ENCODE data around the gene LRIG1.

Gene LRIG1

DNA sequence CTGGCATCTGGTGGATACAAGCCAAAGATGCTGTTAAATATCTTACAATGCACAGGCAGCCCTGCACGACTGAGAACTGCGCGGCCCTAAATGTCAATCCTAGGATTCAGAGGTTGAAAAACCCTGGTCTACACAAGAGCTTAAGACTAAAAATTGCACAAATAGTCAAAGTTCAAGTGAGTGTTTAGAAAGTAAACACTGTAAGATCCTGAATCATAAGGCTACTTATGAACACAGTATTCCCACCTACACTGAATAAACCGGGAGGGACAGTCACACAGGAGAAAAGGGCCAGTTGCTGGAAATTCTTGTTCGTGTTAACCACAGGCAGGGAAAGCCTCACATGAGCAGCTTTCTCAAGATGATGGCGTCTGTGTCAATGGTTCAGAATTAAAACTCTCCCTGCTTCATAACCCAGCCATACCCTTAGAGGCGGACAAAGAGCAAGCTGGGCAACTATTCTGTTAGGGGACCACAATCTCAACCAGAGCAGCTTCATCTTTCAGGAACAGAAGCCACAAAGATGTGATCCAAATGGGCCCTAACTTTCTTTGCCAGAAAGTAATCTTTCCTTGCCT lies 37.7 kb downstream of the LRIG1 start:
- Histone ChIP-seq H3K4me2 (ENCODE audit: low read length) (no peak overlapping the region), H3K27ac (ENCODE audit: low read length) (no peak overlapping the region), H3K27me3 (ENCODE audit: low read depth, low read length) (no peaks in the 10 kb centered on the region), H3K79me2 (ENCODE audit: low read length) (peaks cover 57% of the 10 kb centered on the region), H2AFZ (ENCODE audit: low read depth, low read length) (no peak overlapping the region), H3K9me3 (ENCODE audit: insufficient read depth, low read length) (no peaks in the 10 kb centered on the region), H3K36me3 (replicated peaks; ENCODE audit: low read depth, low read length) (peaks cover 16% of the 10 kb centered on the region), H4K20me1 (ENCODE audit: insufficient read depth, low read length) (no peaks in the 10 kb centered on the region), H3K4me3 (ENCODE audit: low read length) (no peak overlapping the region), H3K9ac (ENCODE audit: low read length) (no peak overlapping the region), H3K4me1 (ENCODE audit: low read length) (peaks cover 13% of the 10 kb centered on the region)
- TF ChIP-seq, protein P1, sequence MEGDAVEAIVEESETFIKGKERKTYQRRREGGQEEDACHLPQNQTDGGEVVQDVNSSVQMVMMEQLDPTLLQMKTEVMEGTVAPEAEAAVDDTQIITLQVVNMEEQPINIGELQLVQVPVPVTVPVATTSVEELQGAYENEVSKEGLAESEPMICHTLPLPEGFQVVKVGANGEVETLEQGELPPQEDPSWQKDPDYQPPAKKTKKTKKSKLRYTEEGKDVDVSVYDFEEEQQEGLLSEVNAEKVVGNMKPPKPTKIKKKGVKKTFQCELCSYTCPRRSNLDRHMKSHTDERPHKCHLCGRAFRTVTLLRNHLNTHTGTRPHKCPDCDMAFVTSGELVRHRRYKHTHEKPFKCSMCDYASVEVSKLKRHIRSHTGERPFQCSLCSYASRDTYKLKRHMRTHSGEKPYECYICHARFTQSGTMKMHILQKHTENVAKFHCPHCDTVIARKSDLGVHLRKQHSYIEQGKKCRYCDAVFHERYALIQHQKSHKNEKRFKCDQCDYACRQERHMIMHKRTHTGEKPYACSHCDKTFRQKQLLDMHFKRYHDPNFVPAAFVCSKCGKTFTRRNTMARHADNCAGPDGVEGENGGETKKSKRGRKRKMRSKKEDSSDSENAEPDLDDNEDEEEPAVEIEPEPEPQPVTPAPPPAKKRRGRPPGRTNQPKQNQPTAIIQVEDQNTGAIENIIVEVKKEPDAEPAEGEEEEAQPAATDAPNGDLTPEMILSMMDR (IDR thresholded peaks at IDR 0.05; ENCODE audit: low read depth, low read length), result no peak; the same call in 1 of the 2 replicates
- TF ChIP-seq EZH2phosphoT487 (IDR thresholded peaks at IDR 0.05; ENCODE audit: low read depth), result no peak

GRCh38 chr3:66457252-66457651 lies 43.6 kb downstream of the LRIG1 start:
- peaks cover 4% of the 10 kb centered on the region for H3K79me2 ChIP-seq (ENCODE audit: low read length)
- no peak overlapping the region for H3K9ac ChIP-seq (ENCODE audit: low read length)
- H3K9me3 ChIP-seq (ENCODE audit: insufficient read depth, low read length), result no peaks in the 10 kb centered on the region
- no peaks in the 10 kb centered on the region for H3K27me3 ChIP-seq (ENCODE audit: low read depth, low read length)
- no peak overlapping the region for H3K4me3 ChIP-seq (ENCODE audit: low read length)
- no peak overlapping the region for H2AFZ ChIP-seq (ENCODE audit: low read depth, low read length)
- H3K36me3 ChIP-seq (replicated peaks; ENCODE audit: low read depth, low read length), result peaks cover 38% of the 10 kb centered on the region
- H3K4me1 ChIP-seq (ENCODE audit: low read length), result no peaks in the 10 kb centered on the region
- H4K20me1 ChIP-seq (ENCODE audit: insufficient read depth, low read length), result no peaks in the 10 kb centered on the region
- H3K27ac ChIP-seq (ENCODE audit: low read length), result no peak overlapping the region
- TF ChIP-seq EZH2phosphoT487 (IDR thresholded peaks at IDR 0.05; ENCODE audit: low read depth), result no peak
- TF ChIP-seq, protein P1 (IDR thresholded peaks at IDR 0.05; ENCODE audit: low read depth, low read length), result no peak
- no peak overlapping the region for H3K4me2 ChIP-seq (ENCODE audit: low read length)

- Histone ChIP-seq H3K27ac (ENCODE audit: low read length) (no peak overlapping the region), H3K27me3 (ENCODE audit: low read depth, low read length) (no peaks in the 10 kb centered on the region), H3K4me2 (ENCODE audit: low read length) (no peak overlapping the region), H3K79me2 (ENCODE audit: low read length) (no peaks in the 10 kb centered on the region), H4K20me1 (ENCODE audit: insufficient read depth, low read length) (no peaks in the 10 kb centered on the region), H2AFZ (ENCODE audit: low read depth, low read length) (no peak overlapping the region), H3K36me3 (replicated peaks; ENCODE audit: low read depth, low read length) (peaks cover 34% of the 10 kb centered on the region), H3K9me3 (ENCODE audit: insufficient read depth, low read length) (no peaks in the 10 kb centered on the region), H3K4me1 (ENCODE audit: low read length) (no peaks in the 10 kb centered on the region), H3K4me3 (ENCODE audit: low read length) (no peak overlapping the region), H3K9ac (ENCODE audit: low read length) (no peak overlapping the region)
- TF ChIP-seq EZH2phosphoT487 (IDR thresholded peaks at IDR 0.05; ENCODE audit: low read depth), result no peak
- TF ChIP-seq, protein P1 (IDR thresholded peaks at IDR 0.05; ENCODE audit: low read depth, low read length), result no peak
Measured at GRCh38 chr3:66456711-66457173, 44.1 kb downstream of the LRIG1 start.

DNA sequence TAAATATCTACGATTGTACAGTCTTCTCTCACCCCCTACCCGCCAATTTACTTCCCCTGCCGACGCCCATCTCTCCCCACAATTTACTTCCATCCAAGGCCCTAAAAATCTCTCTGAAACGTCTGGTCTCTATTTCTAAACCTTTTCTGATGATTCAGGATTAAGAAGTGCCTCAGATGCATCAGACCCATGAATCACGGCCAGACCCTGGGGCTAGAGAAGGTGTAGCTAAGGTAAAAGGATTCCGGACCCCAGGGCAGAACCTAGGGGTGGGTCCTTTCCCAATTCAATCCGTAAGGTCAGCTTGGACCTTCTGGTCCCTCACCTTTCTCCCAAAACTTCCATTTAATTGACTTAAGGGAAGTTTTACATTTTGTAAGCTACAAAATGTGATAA lies 46.4 kb downstream of the LRIG1 start:
- Histone ChIP-seq H3K27ac (ENCODE audit: low read length) (no peak overlapping the region), H3K9ac (ENCODE audit: low read length) (no peak overlapping the region), H3K79me2 (ENCODE audit: low read length) (0 out of 2 replicates have a peak, but pooled peaks cover 7% of the 10 kb centered on the region), H2AFZ (ENCODE audit: low read depth, low read length) (no peak overlapping the region), H3K36me3 (replicated peaks; ENCODE audit: low read depth, low read length) (peaks cover 40% of the 10 kb centered on the region), H4K20me1 (ENCODE audit: insufficient read depth, low read length) (no peaks in the 10 kb centered on the region), H3K4me3 (ENCODE audit: low read length) (no peak overlapping the region), H3K4me2 (ENCODE audit: low read length) (no peak overlapping the region), H3K4me1 (ENCODE audit: low read length) (peaks cover 15% of the 10 kb centered on the region), H3K9me3 (ENCODE audit: insufficient read depth, low read length) (no peaks in the 10 kb centered on the region), H3K27me3 (ENCODE audit: low read depth, low read length) (no peaks in the 10 kb centered on the region)
- TF ChIP-seq, protein P1 (IDR thresholded peaks at IDR 0.05; ENCODE audit: low read depth, low read length), result no peak
- TF ChIP-seq EZH2phosphoT487 (IDR thresholded peaks at IDR 0.05; ENCODE audit: low read depth), result no peak

All from OCI-LY3 (cell line).